Right cardiac atrium (tissue), 5 donors: ENCODE data around the gene KLHL42. TPM values are rescaled to one million over a fixed set of nuclear protein-coding genes. Genes with fewer than 3 reads are reported as not detected.

Experiments used
- ATAC-seq, 2 donors: fragments of 200-7000 bp; cut with Tn5 transposase; one replicate each; pipeline versions ENCODE4 v1.8.0 to v1.9.1; 2020; ENCODE audit warnings: moderate library complexity in 2 of 2, mild to moderate bottlenecking in 1 of 2
- DNase-seq, 3 donors: peaks; one replicate each; pipeline ENCODE4 v3.0.0-alpha.2; 2020
- H3K27ac ChIP-seq: one replicate; pipeline ENCODE4 v1.5.1; 2013; ENCODE audit warnings: mild to moderate bottlenecking, low read length, control low read depth, moderate library complexity
- H3K27me3 ChIP-seq: one replicate; pipeline ENCODE4 v1.6.1; 2013; ENCODE audit not compliant: control insufficient read depth, insufficient read depth
- H3K4me1 ChIP-seq: one replicate; pipeline ENCODE4 v1.6.1; 2013; ENCODE audit warnings: low read length; ENCODE audit not compliant: control insufficient read depth, insufficient read depth
- H3K4me3 ChIP-seq: one replicate; pipeline ENCODE4 v1.5.1; 2013; ENCODE audit warnings: low read length, control low read depth
- H3K9me3 ChIP-seq: one replicate; pipeline ENCODE4 v1.6.1; 2013; ENCODE audit warnings: low read length; ENCODE audit not compliant: control insufficient read depth
- WGBS: extraction: QIAGEN DNeasy Blood & Tissue Kit; methylation state at CpG from one replicate; pipeline ENCODE4 v1.1.7; 2013; 5-methylcytosine and 5-hydroxymethylcytosine counted together
- intact Hi-C, 4 donors: fragments of 100-400 bp; cut with DNase I; formaldehyde crosslinking; loops; one replicate each; pipeline versions ENCODE4 v1.11.0 to v1.14.0; 2022 to 2023
- polyA plus RNA-seq: library from polyadenylated mRNA; stranded (reverse); fragments of 200-250 nt; gene quantifications from one replicate; pipeline ENCODE4 v1.2.3, GENCODE V29; 2013
- total RNA-seq, 4 donors: library from RNA; stranded (reverse); fragmentation: NEBNext Ultra II Directional; extraction: Animal tissue kit (Norgen Biotek cat#: 25700); gene quantifications; one replicate each; pipeline ENCODE4 v1.2.1, GENCODE V29; 2021
- donor health status: healthy with polysubstance abuse.
- donor health status: DM: no; HTN: yes; CAD: no.
- donor health status: DM: no; HTN: no; CAD: no.
- donor health status: DM: no; HTN: yes; CAD: no; lungs with severe emphysema.
- donor health status: DM: yes; HTN: yes; CAD: no.

The KLHL42 gene
- total and polyA plus RNA-seq, 5 donors: 4.7 to 13.4 (median 7.9) TPM

DNA sequence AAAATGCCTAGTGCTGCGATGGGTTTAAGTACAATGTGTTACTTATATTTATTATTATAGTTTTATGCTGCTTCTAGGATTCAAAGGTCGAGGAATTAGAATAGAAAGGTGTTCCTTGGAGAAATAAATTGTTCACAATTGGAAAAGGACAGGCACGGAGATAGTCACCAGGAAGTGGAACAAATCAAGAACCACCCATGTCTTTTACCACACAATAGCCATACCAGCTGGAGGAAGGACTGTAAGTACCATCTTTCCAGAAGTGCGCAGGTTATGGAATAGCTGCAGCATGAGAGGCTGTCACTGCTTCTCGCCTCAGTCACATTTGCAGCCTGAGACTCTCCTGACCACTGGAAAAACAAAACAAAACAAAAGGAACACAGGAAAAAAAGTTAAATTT, 40.5 kb downstream of the KLHL42 start:
- Histone ChIP-seq H3K4me1 (no peaks in the 10 kb centered on the region), H3K9me3 (no peaks in the 10 kb centered on the region), H3K27ac (no peak overlapping the region), H3K27me3 (no peaks in the 10 kb centered on the region), H3K4me3 (no peak overlapping the region)
- no peak for ATAC-seq
- intact Hi-C loops: loop anchor here in 2 of 4 donors (5.0 to 10.0 kb wide), 2 partner anchors 86 to 88 kb away; no protein-coding TSS in a partner anchor
- WGBS: 74% methylated on average over 5 of the region's 5 CpGs
- DNase-seq: no peak

DNA sequence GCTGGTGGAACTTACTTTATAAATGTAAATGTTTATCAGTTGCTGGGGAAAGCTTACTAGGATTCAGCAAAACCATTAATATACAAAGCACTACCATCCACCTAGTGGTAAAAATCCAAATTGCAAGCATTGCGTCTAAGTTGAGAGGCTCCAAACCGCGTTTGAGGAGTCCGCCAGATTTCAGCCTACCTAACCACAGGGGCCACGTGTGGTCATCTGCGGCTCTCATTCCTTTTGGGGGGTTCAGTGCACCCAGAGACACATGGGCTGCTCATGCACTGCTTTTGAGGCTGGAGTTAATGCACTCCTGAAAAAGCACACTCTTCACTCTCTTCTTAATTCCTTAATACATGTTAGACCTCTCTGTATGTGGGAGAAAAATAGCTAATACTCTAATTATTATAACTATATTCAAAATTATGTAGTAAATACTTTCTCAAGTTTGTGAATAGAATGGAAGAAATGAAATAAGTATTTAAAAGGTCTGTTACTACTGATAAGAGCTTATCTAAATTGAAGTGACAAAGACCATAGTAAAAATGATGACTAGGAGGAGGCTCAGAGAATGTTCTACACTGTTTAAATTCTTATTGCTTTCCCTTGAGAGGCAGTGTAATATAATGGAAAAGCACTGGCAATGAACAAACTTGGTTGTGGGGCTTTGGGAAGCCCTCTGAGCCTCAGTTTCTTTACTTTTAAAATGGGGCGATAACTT, 41.4 kb downstream of the KLHL42 start:
- Histone ChIP-seq H3K9me3 (no peaks in the 10 kb centered on the region), H3K27me3 (no peaks in the 10 kb centered on the region), H3K4me1 (no peaks in the 10 kb centered on the region), H3K4me3 (no peak overlapping the region), H3K27ac (no peak overlapping the region)
- WGBS: 15% methylated on average over 7 of the region's 7 CpGs
- DNase-seq (peak in 1 of 3 donors; percentile 41), ATAC-seq (peak; percentile 64 to 70)
- intact Hi-C loops: loop anchor here in 2 of 4 donors (5.0 to 10.0 kb wide), 2 partner anchors 87 to 89 kb away; no protein-coding TSS in a partner anchor

DNA sequence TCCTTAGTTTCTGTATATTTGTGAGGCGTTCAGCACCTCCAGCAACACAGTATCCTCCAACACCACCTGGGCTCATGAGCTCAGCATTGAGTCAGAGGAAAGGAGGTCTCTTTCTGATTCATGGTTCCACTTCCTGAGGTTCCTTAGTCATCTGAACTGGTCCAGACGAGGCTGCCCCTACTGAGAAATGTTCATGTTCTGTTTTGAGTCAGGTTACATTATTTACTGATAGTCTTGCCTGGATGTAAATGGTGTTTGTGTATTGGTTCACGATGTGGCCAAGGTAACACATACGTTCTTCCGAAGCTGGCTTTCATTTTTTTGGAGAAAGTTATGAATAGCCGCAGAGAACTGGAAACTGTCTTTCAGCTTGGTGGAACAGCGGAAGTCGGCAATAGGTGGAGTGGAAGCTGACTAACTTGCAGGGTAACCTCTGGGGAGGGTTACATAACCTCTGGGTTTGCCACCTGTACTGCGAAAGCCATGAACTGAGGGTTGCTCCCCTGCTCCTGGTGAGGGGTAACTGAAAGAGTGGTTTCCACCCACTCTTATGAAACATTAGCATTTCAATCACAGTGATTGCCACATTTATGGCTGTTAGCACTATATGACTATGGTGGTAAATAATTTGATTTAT, 42.2 kb downstream of the KLHL42 start:
- ATAC-seq: peak in 1 of 2 donors; percentile 27
- H3K4me3 ChIP-seq: no peak overlapping the region
- H3K9me3 ChIP-seq: no peaks in the 10 kb centered on the region
- H3K27ac ChIP-seq: no peak overlapping the region
- intact Hi-C loops: loop anchor here in 2 of 4 donors (5.0 to 10.0 kb wide), 2 partner anchors 87 to 90 kb away; no protein-coding TSS in a partner anchor
- DNase-seq: no peak
- 82% methylated on average over 9 of the region's 9 CpGs for WGBS
- H3K4me1 ChIP-seq: no peaks in the 10 kb centered on the region
- H3K27me3 ChIP-seq: no peaks in the 10 kb centered on the region

DNA sequence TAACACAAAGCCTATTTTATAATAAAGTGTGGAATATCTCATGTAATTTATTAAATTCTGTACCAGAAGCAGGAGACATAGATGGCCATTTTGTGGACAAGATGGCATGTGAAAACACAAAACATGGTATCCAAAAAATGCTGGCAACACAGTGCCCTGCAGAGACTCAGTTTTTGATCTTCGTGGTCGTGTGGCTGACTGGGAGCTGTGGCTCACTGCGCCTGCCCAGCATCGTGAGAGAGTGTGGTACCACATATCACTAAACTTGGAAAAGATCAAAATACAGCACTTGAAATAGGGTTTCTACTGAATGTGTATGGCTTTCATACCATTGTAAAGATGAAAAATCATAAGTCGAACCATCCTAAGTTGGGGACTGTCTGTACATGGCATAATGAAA, 43.0 kb downstream of the KLHL42 start:
- no peaks in the 10 kb centered on the region for H3K27me3 ChIP-seq
- intact Hi-C loops: loop anchor here in 2 of 4 donors (5.0 to 10.0 kb wide), 2 partner anchors 88 to 91 kb away; no protein-coding TSS in a partner anchor
- 90% methylated on average over 5 of the region's 5 CpGs for WGBS
- no peaks in the 10 kb centered on the region for H3K9me3 ChIP-seq
- H3K4me1 ChIP-seq: no peaks in the 10 kb centered on the region
- H3K27ac ChIP-seq: no peak overlapping the region
- H3K4me3 ChIP-seq: no peak overlapping the region
- no peak for DNase-seq
- no peak for ATAC-seq

DNA sequence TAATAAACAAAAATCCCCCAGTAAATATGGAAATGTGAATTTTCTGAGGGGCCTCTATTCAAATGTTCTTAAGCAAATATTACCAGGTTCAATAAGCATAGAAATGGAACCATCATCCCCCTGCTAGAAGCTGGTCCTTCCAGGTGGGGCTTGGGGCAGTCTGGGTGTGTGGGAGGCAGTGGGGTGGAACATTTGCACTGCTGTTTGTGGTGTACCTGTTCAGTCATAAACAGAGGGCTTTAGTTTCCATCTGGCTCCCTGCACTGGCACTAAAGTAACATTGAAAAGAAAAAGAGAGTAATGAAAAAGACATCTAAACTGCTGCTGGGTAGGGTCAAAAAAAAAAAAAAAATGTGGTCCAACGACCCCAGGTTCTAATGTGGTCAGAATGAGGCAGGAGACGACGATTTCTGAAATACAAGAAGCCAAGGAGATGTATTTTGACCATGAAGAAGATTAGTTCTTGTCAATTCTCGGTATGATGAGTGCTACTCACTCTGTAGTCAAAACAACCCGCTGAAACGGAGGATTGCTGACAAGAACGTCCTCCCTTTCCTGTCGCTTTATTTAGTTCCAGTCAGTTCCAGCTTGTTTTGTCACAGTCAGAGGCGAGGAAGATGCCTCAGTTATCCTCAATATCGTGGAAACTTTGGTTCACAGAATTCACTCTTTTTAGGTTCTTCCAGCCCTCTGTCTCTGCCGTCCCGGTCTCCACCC, 44.3 kb downstream of the KLHL42 start:
- no peaks in the 10 kb centered on the region for H3K27me3 ChIP-seq
- no peaks in the 10 kb centered on the region for H3K4me1 ChIP-seq
- DNase-seq: no peak
- no peak overlapping the region for H3K4me3 ChIP-seq
- intact Hi-C loops: loop anchor here in 2 of 4 donors (5.0 to 10.0 kb wide), 2 partner anchors 89 to 92 kb away; no protein-coding TSS in a partner anchor
- no peak overlapping the region for H3K27ac ChIP-seq
- H3K9me3 ChIP-seq: no peaks in the 10 kb centered on the region
- ATAC-seq: no peak
- WGBS: 38% methylated on average over 12 of the region's 12 CpGs

DNA sequence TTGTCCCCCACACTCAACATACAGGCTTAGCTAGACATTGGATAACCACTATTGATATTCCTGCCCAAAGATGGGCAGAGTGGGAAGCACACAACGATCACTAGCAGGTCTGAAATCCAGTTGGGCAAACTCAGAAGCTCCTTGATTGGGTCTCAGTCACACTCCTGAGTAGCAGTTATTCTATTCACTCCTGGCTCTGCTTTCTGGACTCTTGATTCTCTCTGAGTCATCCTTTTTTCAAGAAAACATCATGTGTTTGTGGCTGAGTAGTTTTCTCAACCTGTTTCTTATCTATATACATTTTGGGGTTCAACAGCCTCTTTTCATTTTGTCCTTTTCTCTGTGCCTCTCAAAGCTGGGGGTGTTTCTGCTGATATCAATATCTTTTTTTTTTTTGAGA, 46.0 kb downstream of the KLHL42 start:
- no peak for ATAC-seq
- H3K27ac ChIP-seq: no peak overlapping the region
- H3K4me1 ChIP-seq: no peaks in the 10 kb centered on the region
- intact Hi-C loops: loop anchor here in 1 of 4 donors (10.0 kb wide), 1 partner anchor 91 kb away; no protein-coding TSS in a partner anchor
- no peak for DNase-seq
- H3K27me3 ChIP-seq: no peaks in the 10 kb centered on the region
- H3K4me3 ChIP-seq: no peak overlapping the region
- H3K9me3 ChIP-seq: no peaks in the 10 kb centered on the region
- WGBS: 89% methylated on average over 1 of the region's 1 CpG

DNA sequence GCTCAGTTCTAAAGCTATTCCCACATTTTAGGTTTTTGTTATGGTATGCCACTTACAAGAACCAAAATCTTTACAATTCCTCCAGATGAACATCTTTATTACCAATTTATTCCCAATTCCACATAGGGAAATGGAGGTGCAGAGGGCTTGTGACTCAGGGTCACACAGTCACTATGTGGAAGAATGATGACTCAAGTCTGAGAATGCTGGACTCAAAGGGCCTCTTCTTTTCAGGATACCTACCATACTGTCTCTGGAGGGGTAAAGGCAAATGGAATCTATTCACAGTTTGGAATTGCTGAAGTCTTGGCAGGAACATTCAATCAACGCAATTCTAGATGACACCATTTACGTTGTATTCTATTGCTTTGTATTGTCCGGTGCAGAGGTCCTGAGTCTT, 48.2 kb downstream of the KLHL42 start:
- no peak for ATAC-seq
- WGBS: 94% methylated on average over 3 of the region's 3 CpGs
- H3K27me3 ChIP-seq: no peaks in the 10 kb centered on the region
- intact Hi-C loops: loop anchor here in 1 of 4 donors (10.0 kb wide), 1 partner anchor 93 kb away; no protein-coding TSS in a partner anchor
- H3K9me3 ChIP-seq: no peaks in the 10 kb centered on the region
- H3K4me1 ChIP-seq: no peaks in the 10 kb centered on the region
- no peak overlapping the region for H3K27ac ChIP-seq
- no peak for DNase-seq
- no peak overlapping the region for H3K4me3 ChIP-seq

DNA sequence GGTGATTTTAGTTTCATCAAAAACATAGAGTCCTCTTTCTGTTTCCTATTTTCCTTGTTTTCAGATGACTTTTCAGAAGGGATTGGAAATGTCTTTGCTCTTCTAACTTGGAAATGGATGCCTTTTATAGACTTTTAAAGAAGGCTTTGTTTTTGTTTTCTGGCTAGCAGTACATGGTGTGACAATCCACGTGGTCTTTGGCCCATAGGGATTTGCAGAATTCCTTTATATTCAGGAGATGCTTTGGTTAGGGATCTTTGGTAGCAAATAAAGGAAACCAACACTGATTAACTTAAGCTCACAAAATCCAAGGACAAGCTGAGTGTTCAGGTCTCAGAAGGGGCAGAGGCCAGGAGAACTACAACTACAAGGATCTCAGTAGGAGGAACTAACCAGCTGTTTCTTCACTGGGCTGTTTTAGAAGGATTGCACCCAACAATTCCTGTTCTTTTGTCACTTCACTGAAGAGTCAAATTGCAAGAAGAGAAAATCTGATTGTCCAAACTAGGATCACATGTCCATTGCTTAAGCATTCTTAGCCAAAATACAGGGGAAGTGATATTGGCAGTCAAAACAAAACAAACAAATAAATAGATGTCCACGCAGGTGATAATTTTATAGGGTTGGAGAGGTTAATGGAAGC, 58.6 kb downstream of the KLHL42 start:
- ATAC-seq (no peak), DNase-seq (no peak)
- no peak overlapping the region for H3K27ac ChIP-seq
- no peaks in the 10 kb centered on the region for H3K4me1 ChIP-seq
- H3K27me3 ChIP-seq: no peaks in the 10 kb centered on the region
- no peak overlapping the region for H3K4me3 ChIP-seq
- intact Hi-C loops: no loop called here
- no peaks in the 10 kb centered on the region for H3K9me3 ChIP-seq
- WGBS: 58% methylated on average over 2 of the region's 2 CpGs

DNA sequence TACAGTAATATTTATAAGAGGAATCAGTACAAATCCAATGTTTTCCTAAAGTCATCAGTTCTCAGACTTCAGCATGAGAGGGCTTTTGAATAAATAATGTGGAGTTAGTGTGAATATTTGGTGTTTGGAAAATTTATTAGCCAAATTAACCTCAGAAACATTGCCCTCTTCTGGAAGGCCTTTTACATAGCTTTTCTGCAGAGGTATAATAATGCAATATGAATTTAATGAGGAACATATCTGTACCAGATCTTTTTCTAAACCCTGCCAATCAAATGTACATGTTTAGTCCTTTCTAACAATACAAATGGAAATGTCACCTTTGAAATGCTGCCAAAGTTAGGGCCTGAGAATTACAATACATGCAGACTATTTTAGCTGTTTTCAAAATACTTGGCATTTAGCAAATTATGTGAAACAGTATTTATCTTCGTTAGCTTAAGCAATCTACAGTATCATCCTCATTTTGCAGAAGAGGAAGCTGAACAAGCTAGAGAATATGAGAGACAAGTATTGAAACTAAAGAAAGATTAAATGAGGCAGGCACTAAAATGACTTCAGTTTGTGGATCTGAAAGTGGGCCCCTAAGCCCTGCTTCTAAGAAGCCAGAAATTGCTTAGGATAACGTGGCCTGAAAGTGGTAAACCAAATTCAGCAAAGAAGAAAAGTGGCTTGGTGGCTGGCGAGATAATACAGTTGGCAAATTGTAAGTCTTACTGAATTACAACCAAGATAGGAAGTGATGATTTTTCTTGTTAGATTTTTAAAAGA, 60.4 kb downstream of the KLHL42 start:
- Histone ChIP-seq H3K4me3 (no peak overlapping the region), H3K9me3 (no peaks in the 10 kb centered on the region), H3K27me3 (no peaks in the 10 kb centered on the region), H3K4me1 (no peaks in the 10 kb centered on the region), H3K27ac (no peak overlapping the region)
- intact Hi-C loops: no loop called here
- DNase-seq (no peak), ATAC-seq (no peak)
- 59% methylated on average over 3 of the region's 3 CpGs for WGBS

DNA sequence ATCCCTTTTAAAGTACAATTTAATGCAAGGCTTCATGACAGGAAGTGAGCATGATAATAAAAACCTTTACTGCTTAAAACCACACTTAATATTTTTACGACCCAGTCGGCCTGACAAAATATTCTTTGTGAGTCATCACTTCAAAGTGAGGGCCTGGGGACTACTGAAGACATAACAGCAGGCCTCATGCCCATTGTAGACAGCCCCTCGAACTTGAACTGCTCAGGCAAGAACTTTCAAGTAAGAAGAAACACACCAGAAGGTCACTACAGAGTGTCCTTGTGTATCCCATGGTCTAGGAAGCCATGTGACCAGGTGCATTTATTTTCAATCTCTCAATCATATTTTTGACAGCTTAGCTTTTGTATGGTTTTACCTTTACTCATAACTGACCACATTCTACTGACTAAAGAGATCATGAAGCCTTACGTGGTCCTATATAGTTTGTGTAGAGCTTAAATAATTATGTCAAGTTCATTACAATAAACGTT, 61.4 kb downstream of the KLHL42 start:
- intact Hi-C loops: no loop called here
- H3K27ac ChIP-seq: no peak overlapping the region
- H3K4me1 ChIP-seq: no peaks in the 10 kb centered on the region
- no peak for DNase-seq
- no peaks in the 10 kb centered on the region for H3K27me3 ChIP-seq
- no peak for ATAC-seq
- H3K9me3 ChIP-seq: no peaks in the 10 kb centered on the region
- 63% methylated on average over 5 of the region's 5 CpGs for WGBS
- no peak overlapping the region for H3K4me3 ChIP-seq
